ENCODE measurements around the gene TIMP3. TPM values are rescaled to one million over a fixed set of nuclear protein-coding genes. Genes with fewer than 3 reads are reported as not detected.

TIMP3 gene
- polyA plus RNA-seq, 1 of the 3 experiments (the other 2 are of a cell fraction): 26.1 TPM

DNA sequence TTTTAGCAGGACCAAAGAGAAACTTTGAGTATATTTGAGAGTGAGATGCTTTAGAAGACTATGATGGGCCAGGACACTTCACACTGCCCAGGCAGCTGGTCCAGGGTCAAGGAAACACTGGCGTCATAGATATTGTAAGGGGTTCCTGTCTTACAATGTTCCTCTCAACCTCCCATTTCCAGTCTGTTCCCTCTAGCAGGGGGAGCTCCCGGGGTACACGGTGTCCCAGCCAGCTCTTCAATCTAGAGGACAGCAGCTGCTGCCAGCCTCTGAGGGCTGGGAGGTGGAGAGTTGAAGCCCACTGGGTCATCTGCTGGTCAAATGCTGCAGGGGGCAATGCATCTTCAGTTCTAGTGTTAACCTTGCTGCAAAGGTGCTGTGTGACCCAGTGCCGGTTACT is 40.7 kb upstream of the TIMP3 start (continued):
- no peak for TF ChIP-seq TAF1 (IDR thresholded peaks at IDR 0.05; ENCODE audit: borderline replicate concordance, low read depth, low read length)

DNA sequence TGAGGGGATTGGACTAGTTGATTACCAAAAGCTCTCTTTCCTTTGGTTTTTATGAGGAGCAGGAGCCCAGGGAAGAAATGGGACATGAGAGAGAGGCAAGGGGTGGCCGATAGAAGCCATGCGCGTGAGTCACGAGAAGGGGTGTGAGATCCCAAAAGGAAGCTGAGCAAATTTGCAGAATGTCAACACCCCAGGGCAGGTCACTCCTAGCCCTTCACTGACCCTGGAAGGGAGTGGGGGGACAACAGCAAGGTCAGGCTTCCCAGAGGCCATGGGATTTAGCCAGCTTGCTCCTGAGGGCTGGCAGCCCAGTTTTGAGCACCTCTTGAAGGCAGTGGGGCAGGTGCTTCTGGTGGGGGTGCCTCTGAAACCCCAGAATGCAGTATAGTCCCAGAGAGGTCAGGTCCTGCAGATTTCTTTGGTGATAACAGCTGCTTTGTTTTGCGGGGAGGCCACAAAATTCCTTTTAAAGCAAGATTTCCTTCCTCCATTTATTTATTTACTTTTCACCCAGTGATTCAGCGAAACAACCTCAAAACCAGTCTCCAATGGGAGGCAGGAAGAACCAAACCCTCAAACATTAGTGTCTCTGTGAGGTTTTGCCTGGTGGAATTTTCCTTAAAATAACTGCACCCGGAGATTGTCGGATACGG is 40.1 kb upstream of the TIMP3 start:
- Histone ChIP-seq H3K27ac (ENCODE audit: low read depth in 2 of 2, low read length in 1 of 2) (no peak overlapping the region), H3K4me3 (ENCODE audit: low read depth in 2 of 2, low read length in 1 of 2) (no peak overlapping the region), H3K79me2 (ENCODE audit: insufficient read depth) (no peaks in the 10 kb centered on the region), H3K9me3 (no peaks in the 10 kb centered on the region), H3K36me3 (replicated peaks in 1 of 2; ENCODE audit: control insufficient read depth in 1 of 2, insufficient read depth in 2 of 2, low read length in 1 of 2) (no peaks in the 10 kb centered on the region), H2AFZ (ENCODE audit: low read depth) (no peak overlapping the region), H3K9me2 (no peaks in the 10 kb centered on the region), H3K27me3 (ENCODE audit: insufficient read depth) (no peaks in the 10 kb centered on the region), H3F3A (replicated peaks; ENCODE audit: insufficient read depth) (no peaks in the 10 kb centered on the region), H3K4me2 (no peak overlapping the region), H3K4me1 (ENCODE audit: control insufficient read depth in 1 of 2, insufficient read depth in 2 of 2, low read depth in 1 of 2, low read length in 1 of 2) (no peaks in the 10 kb centered on the region), H3K9ac (no peak overlapping the region), H4K20me1 (ENCODE audit: insufficient read depth) (no peaks in the 10 kb centered on the region)
- no peak for TF ChIP-seq MEF2A (IDR thresholded peaks at IDR 0.05; ENCODE audit: borderline replicate concordance, low read depth)
- TF ChIP-seq JUND (IDR thresholded peaks at IDR 0.05): no peak
- TF ChIP-seq, protein P1, sequence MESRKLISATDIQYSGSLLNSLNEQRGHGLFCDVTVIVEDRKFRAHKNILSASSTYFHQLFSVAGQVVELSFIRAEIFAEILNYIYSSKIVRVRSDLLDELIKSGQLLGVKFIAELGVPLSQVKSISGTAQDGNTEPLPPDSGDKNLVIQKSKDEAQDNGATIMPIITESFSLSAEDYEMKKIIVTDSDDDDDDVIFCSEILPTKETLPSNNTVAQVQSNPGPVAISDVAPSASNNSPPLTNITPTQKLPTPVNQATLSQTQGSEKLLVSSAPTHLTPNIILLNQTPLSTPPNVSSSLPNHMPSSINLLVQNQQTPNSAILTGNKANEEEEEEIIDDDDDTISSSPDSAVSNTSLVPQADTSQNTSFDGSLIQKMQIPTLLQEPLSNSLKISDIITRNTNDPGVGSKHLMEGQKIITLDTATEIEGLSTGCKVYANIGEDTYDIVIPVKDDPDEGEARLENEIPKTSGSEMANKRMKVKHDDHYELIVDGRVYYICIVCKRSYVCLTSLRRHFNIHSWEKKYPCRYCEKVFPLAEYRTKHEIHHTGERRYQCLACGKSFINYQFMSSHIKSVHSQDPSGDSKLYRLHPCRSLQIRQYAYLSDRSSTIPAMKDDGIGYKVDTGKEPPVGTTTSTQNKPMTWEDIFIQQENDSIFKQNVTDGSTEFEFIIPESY (IDR thresholded peaks at IDR 0.05; ENCODE audit: borderline replicate concordance, low read depth): no peak
- no peak for TF ChIP-seq NFIC (IDR thresholded peaks at IDR 0.05; ENCODE audit: borderline replicate concordance)
- no peak for TF ChIP-seq RAD21 (IDR thresholded peaks at IDR 0.05; ENCODE audit: low read length)
- no peak for TF ChIP-seq NRF1 (IDR thresholded peaks at IDR 0.05; ENCODE audit: low read depth, low read length)
- no peak for TF ChIP-seq RFX5 (IDR thresholded peaks at IDR 0.05; ENCODE audit: low read length)
- no peak for TF ChIP-seq YY1 (IDR thresholded peaks at IDR 0.05; ENCODE audit: low read depth)
- TF ChIP-seq POLR2AphosphoS5 (IDR thresholded peaks at IDR 0.05; ENCODE audit: low read depth, low read length): no peak
- no peak for TF ChIP-seq EP300 (IDR thresholded peaks at IDR 0.05; ENCODE audit: borderline replicate concordance in 1 of 2, low read depth in 1 of 2, low read length in 1 of 2)
- no peak for DNase-seq
- 87% methylated on average over 9 of the region's 9 CpGs for WGBS (ENCODE audit: low lambda C conversion rate)
- CTCF ChIA-PET: interaction anchor here (1.0 to 1.9 kb wide), 3 partner anchors 33 to 101 kb away, joined by 3 to 5 read pairs (median 4); no protein-coding TSS in a partner anchor
- POLR2A ChIA-PET: no interaction called here

DNA sequence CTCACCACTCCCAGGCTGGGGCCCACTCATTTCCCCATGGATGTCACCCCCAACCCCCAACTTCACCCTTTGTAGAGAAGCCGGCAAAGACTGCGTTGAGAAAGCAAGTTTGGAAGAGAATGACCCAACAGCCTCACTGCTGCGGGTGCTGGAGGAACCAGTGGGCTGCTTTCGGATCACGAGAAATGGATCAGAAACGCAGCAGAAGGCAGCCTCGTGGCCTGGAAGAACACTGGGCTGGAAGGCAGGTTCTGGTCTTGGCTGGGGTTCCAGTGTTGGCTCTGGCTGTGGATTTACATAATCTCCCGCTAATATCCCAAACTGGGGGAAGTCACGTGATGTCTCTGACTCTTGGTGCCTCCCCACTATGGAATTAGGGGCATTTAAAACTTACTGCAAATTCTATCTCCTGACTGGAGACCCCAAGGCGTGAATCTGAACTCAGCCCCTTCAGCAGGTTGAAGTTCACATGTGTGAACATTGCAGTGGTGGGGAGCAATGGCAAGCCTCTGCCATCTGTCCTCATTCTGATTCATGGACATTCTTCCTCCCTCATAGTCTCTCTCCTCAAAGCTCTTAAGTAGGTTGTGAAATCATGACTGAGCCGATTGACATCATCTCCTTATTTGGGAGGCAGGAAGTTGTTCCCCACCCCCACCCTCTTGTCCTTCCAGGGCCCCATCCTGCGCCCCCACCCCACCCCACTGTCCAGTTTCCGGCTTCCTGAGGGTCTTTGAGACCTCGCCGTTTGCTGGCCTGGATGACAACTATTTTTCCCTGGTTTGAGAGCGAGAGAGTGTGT is 37.0 kb upstream of the TIMP3 start:
- Histone ChIP-seq H3K9me2 (no peaks in the 10 kb centered on the region), H3K27me3 (ENCODE audit: insufficient read depth) (no peaks in the 10 kb centered on the region), H3F3A (replicated peaks; ENCODE audit: insufficient read depth) (no peaks in the 10 kb centered on the region), H3K4me1 (ENCODE audit: control insufficient read depth in 1 of 2, insufficient read depth in 2 of 2, low read depth in 1 of 2, low read length in 1 of 2) (no peaks in the 10 kb centered on the region), H3K79me2 (ENCODE audit: insufficient read depth) (no peaks in the 10 kb centered on the region), H2AFZ (ENCODE audit: low read depth) (no peak overlapping the region), H3K9me3 (no peaks in the 10 kb centered on the region), H3K36me3 (replicated peaks in 1 of 2; ENCODE audit: control insufficient read depth in 1 of 2, insufficient read depth in 2 of 2, low read length in 1 of 2) (no peaks in the 10 kb centered on the region), H3K27ac (ENCODE audit: low read depth in 2 of 2, low read length in 1 of 2) (no peak overlapping the region), H3K9ac (no peak overlapping the region), H4K20me1 (ENCODE audit: insufficient read depth) (no peaks in the 10 kb centered on the region), H3K4me3 (ENCODE audit: low read depth in 2 of 2, low read length in 1 of 2) (no peak overlapping the region), H3K4me2 (no peak overlapping the region)
- TF ChIP-seq CHD2 (IDR thresholded peaks at IDR 0.05; ENCODE audit: low read length, partially characterized antibody) (no peak), EZH2phosphoT487 (IDR thresholded peaks at IDR 0.05; ENCODE audit: borderline replicate concordance, low read depth) (no peak), RFX5 (IDR thresholded peaks at IDR 0.05; ENCODE audit: low read length) (no peak), MEF2A (IDR thresholded peaks at IDR 0.05; ENCODE audit: borderline replicate concordance, low read depth) (no peak), RAD21 (IDR thresholded peaks at IDR 0.05; ENCODE audit: low read length) (no peak), POLR2AphosphoS5 (IDR thresholded peaks at IDR 0.05; ENCODE audit: low read depth, low read length) (no peak), FOXJ3 (CRISPR knock-in tag; IDR thresholded peaks at IDR 0.05) (no peak), GATA2 (CRISPR knock-in tag; IDR thresholded peaks at IDR 0.05) (no peak), NRF1 (IDR thresholded peaks at IDR 0.05; ENCODE audit: low read depth, low read length) (no peak)
- TF ChIP-seq, protein P2, sequence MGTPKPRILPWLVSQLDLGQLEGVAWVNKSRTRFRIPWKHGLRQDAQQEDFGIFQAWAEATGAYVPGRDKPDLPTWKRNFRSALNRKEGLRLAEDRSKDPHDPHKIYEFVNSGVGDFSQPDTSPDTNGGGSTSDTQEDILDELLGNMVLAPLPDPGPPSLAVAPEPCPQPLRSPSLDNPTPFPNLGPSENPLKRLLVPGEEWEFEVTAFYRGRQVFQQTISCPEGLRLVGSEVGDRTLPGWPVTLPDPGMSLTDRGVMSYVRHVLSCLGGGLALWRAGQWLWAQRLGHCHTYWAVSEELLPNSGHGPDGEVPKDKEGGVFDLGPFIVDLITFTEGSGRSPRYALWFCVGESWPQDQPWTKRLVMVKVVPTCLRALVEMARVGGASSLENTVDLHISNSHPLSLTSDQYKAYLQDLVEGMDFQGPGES (IDR thresholded peaks at IDR 0.05; ENCODE audit: low read depth, low read length): no peak
- TF ChIP-seq, protein P3, sequence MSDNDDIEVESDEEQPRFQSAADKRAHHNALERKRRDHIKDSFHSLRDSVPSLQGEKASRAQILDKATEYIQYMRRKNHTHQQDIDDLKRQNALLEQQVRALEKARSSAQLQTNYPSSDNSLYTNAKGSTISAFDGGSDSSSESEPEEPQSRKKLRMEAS (IDR thresholded peaks at IDR 0.05; ENCODE audit: low read depth): no peak
- TF ChIP-seq, protein P4, sequence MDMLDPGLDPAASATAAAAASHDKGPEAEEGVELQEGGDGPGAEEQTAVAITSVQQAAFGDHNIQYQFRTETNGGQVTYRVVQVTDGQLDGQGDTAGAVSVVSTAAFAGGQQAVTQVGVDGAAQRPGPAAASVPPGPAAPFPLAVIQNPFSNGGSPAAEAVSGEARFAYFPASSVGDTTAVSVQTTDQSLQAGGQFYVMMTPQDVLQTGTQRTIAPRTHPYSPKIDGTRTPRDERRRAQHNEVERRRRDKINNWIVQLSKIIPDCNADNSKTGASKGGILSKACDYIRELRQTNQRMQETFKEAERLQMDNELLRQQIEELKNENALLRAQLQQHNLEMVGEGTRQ (IDR thresholded peaks at IDR 0.05; ENCODE audit: borderline replicate concordance, low read depth, low read length): no peak
- POLR2A ChIA-PET: no interaction called here
- CTCF ChIA-PET: interaction anchor here (1.6 kb wide), 1 partner anchor 222 kb away, joined by 4 read pairs; no protein-coding TSS in a partner anchor
- DNase-seq: no peak
- 64% methylated on average over 16 of the region's 16 CpGs for WGBS (ENCODE audit: low lambda C conversion rate)

All from SK-N-SH (cell line).